Sigmoid colon (tissue), 7 donors: Measurements from ENCODE around the gene ATF6. TPM values are rescaled to one million over a fixed set of nuclear protein-coding genes. Genes with fewer than 3 reads are reported as not detected.
A peak's percentile ranks its signal among the peaks of the same experiment; 100 is the strongest.

Source experiments
- DNase-seq: peaks from one replicate; pipeline ENCODE4 v3.0.0-alpha.2; 2019
- H3K27ac ChIP-seq, 4 donors: fragments of 200-600 bp; sonication (generic); one replicate each; pipeline ENCODE4 v1.5.1; 2016 to 2019; ENCODE audit warnings: mild to moderate bottlenecking in 1 of 4
- H3K27me3 ChIP-seq, 3 donors: fragments of 200-600 bp; sonication (generic); one replicate each; pipeline ENCODE4 v1.5.1; 2019; ENCODE audit warnings: mild to moderate bottlenecking in 1 of 3
- H3K36me3 ChIP-seq, 4 donors: fragments of 200-600 bp; sonication (generic); one replicate each; pipeline ENCODE4 v1.5.1; 2016 to 2019
- H3K4me1 ChIP-seq, 4 donors: fragments of 200-600 bp; sonication (generic); one replicate each; pipeline ENCODE4 v1.5.1; 2017 to 2019
- H3K4me3 ChIP-seq, 4 donors: fragments of 200-600 bp; sonication (generic); one replicate each; pipeline ENCODE4 v1.5.1; 2017 to 2019; ENCODE audit warnings: mild to moderate bottlenecking in 2 of 4, moderate library complexity in 1 of 4
- H3K9me3 ChIP-seq, 4 donors: fragments of 200-600 bp in 3 of 4; sonication (generic) in 3 of 4; one replicate each; pipeline versions ENCODE4 v1.5.1 to v1.6.1; 2013 to 2019
- CTCF ChIP-seq, 4 experiments: fragments of 450-650 bp in 3 of 4; fragments of 200-600 bp in 1 of 4; IDR thresholded peaks; one replicate each; pipeline ENCODE4 v1.5.1; 2016 to 2019; ENCODE audit warnings: antibody characterized with exemption in 4 of 4, mild to moderate bottlenecking in 3 of 4, moderate library complexity in 2 of 4
- EP300 ChIP-seq, 4 donors: sonication (generic); formaldehyde crosslinking; IDR thresholded peaks; one replicate each; pipeline ENCODE4 v1.6.1; 2017; ENCODE audit warnings: antibody characterized with exemption in 4 of 4
- POLR2A ChIP-seq, 2 donors: fragments of 450-650 bp; IDR thresholded peaks; one replicate each; pipeline ENCODE4 v1.6.1; 2016; ENCODE audit warnings: antibody characterized with exemption in 2 of 2, mild to moderate bottlenecking in 2 of 2, moderate library complexity in 2 of 2
- POLR2AphosphoS5 ChIP-seq, 4 donors: sonication (generic); formaldehyde crosslinking; IDR thresholded peaks; one replicate each; pipeline ENCODE4 v1.6.1; 2017; ENCODE audit warnings: antibody characterized with exemption in 4 of 4
- WGBS, 2 donors: extraction: QIAGEN DNeasy Blood & Tissue Kit; methylation state at CpG; one replicate each; pipeline ENCODE4 v1.1.7; 2013; 5-methylcytosine and 5-hydroxymethylcytosine counted together
- intact Hi-C: fragments of 100-400 bp; cut with DNase I; formaldehyde crosslinking; loops from one replicate; pipeline ENCODE4 v1.15.1; 2023
- polyA plus RNA-seq, 3 donors: library from polyadenylated mRNA; stranded (reverse); fragments of 200-250 nt; gene quantifications; one replicate each; pipeline ENCODE4 v1.2.3, GENCODE V29; 2013
- total RNA-seq, 4 donors: library from RNA; depleted of rRNA; stranded (reverse); fragments of >200 nt; gene quantifications; one replicate each; pipeline ENCODE4 v1.1.0, GENCODE V29; 2016
- donor health status: healthy with polysubstance abuse.
- donor health status: Bipolar disorder and iron deficiency.
- donor health status: healthy.

The ATF6 gene
- total and polyA plus RNA-seq, 7 donors: 2.3 to 28.1 (median 26.3) TPM

- H3K4me1 ChIP-seq: peaks cover 0 to 30% (median 21%) of the 10 kb centered on the region in 4 donors
- H3K27ac ChIP-seq: peak overlapping the region in 3 of 4 donors; percentile 45 to 70 (median 64)
- 82 to 87% methylated on average over 9 of the region's 9 CpGs for WGBS, 2 donors
- intact Hi-C loops: no loop called here
- H3K4me3 ChIP-seq: no peak overlapping the region
- DNase-seq: peak; percentile 87
- no peaks in the 10 kb centered on the region for H3K9me3 ChIP-seq
- TF ChIP-seq POLR2A (IDR thresholded peaks at IDR 0.05) (no peak), EP300 (IDR thresholded peaks at IDR 0.05) (peak in 1 of 4 donors; percentile 42), POLR2AphosphoS5 (IDR thresholded peaks at IDR 0.05) (peak in 2 of 4 donors; percentile 37 to 72)
- peaks cover 0 to 49% (median 9%) of the 10 kb centered on the region in 4 donors for H3K36me3 ChIP-seq
- no peaks in the 10 kb centered on the region for H3K27me3 ChIP-seq
Measured at GRCh38 chr1:161994175-161994668, 228.1 kb downstream of the ATF6 start.

- H3K27ac ChIP-seq: no peak overlapping the region
- H3K9me3 ChIP-seq: no peaks in the 10 kb centered on the region
- H3K36me3 ChIP-seq: peaks cover 0 to 68% (median 12%) of the 10 kb centered on the region in 4 donors
- no peak overlapping the region for H3K4me3 ChIP-seq
- 35 to 72% methylated on average over 1 of the region's 1 CpG for WGBS, 2 donors
- no peak for DNase-seq
- TF ChIP-seq POLR2AphosphoS5 (IDR thresholded peaks at IDR 0.05) (no peak), EP300 (IDR thresholded peaks at IDR 0.05) (no peak), POLR2A (IDR thresholded peaks at IDR 0.05) (no peak), CTCF (IDR thresholded peaks at IDR 0.05) (no peak)
- peaks cover 0 to 25% (median 20%) of the 10 kb centered on the region in 4 donors for H3K4me1 ChIP-seq
- intact Hi-C loops: no loop called here
- no peaks in the 10 kb centered on the region for H3K27me3 ChIP-seq
Measured at GRCh38 chr1:161997152-161997551, 231.0 kb downstream of the ATF6 start.

- no peak overlapping the region for H3K4me3 ChIP-seq
- H3K9me3 ChIP-seq: no peaks in the 10 kb centered on the region
- intact Hi-C loops: no loop called here
- no peak for DNase-seq
- no peak overlapping the region for H3K27ac ChIP-seq
- peaks cover 0 to 18% (median 16%) of the 10 kb centered on the region in 4 donors for H3K4me1 ChIP-seq
- WGBS, 2 donors: 86 to 92% methylated on average over 5 of the region's 5 CpGs
- TF ChIP-seq EP300 (IDR thresholded peaks at IDR 0.05) (no peak), POLR2A (IDR thresholded peaks at IDR 0.05) (no peak), POLR2AphosphoS5 (IDR thresholded peaks at IDR 0.05) (no peak)
- peaks cover 0 to 70% (median 12%) of the 10 kb centered on the region in 4 donors for H3K36me3 ChIP-seq
- no peaks in the 10 kb centered on the region for H3K27me3 ChIP-seq
Measured at GRCh38 chr1:161998811-161999210, 232.7 kb downstream of the ATF6 start.

- intact Hi-C loops: no loop called here
Measured at GRCh38 chr1:161999301-162000052, 233.4 kb downstream of the ATF6 start.

GRCh38 chr1:162000053-162000420 is 233.9 kb downstream of the ATF6 start:
- WGBS, 2 donors: 93 to 95% methylated on average over 11 of the region's 11 CpGs
- Histone ChIP-seq H3K9me3 (no peaks in the 10 kb centered on the region), H3K4me1 (peaks cover 0 to 5% (median 4%) of the 10 kb centered on the region in 4 donors), H3K27me3 (no peaks in the 10 kb centered on the region), H3K27ac (no peak overlapping the region), H3K36me3 (peaks cover 0 to 83% (median 12%) of the 10 kb centered on the region in 4 donors), H3K4me3 (no peak overlapping the region)
- no peak for TF ChIP-seq POLR2AphosphoS5 (IDR thresholded peaks at IDR 0.05)
- TF ChIP-seq POLR2A (IDR thresholded peaks at IDR 0.05): no peak
- no peak for TF ChIP-seq CTCF (IDR thresholded peaks at IDR 0.05)
- no peak for TF ChIP-seq EP300 (IDR thresholded peaks at IDR 0.05)
- intact Hi-C loops: no loop called here
- no peak for DNase-seq

More at GRCh38 chr1:161999301-162000052, 233.4 kb downstream of the ATF6 start:
- Histone ChIP-seq H3K4me3 (no peak overlapping the region), H3K4me1 (peaks cover 0 to 11% (median 10%) of the 10 kb centered on the region in 4 donors), H3K27ac (no peak overlapping the region), H3K27me3 (no peaks in the 10 kb centered on the region), H3K36me3 (peaks cover 0 to 77% (median 12%) of the 10 kb centered on the region in 4 donors), H3K9me3 (no peaks in the 10 kb centered on the region)
- 67 to 73% methylated on average over 8 of the region's 8 CpGs for WGBS, 2 donors
- no peak for TF ChIP-seq EP300 (IDR thresholded peaks at IDR 0.05)
- no peak for TF ChIP-seq POLR2A (IDR thresholded peaks at IDR 0.05)
- no peak for DNase-seq
